T-helper 2 cell (primary cell): ENCODE results near the gene DENND5B.
"Not testable (repeated sequence)": the region's sequence is repeated elsewhere in the genome, so short reads cannot be mapped to it uniquely, and the experiment has no call there.

ENCODE experiments used
- DNase-seq, 5 experiments: peaks; one replicate each; pipeline versions ENCODE4 v3.0.0 to v3.0.0-alpha.2; 2012 to 2022

The DENND5B gene

DNA sequence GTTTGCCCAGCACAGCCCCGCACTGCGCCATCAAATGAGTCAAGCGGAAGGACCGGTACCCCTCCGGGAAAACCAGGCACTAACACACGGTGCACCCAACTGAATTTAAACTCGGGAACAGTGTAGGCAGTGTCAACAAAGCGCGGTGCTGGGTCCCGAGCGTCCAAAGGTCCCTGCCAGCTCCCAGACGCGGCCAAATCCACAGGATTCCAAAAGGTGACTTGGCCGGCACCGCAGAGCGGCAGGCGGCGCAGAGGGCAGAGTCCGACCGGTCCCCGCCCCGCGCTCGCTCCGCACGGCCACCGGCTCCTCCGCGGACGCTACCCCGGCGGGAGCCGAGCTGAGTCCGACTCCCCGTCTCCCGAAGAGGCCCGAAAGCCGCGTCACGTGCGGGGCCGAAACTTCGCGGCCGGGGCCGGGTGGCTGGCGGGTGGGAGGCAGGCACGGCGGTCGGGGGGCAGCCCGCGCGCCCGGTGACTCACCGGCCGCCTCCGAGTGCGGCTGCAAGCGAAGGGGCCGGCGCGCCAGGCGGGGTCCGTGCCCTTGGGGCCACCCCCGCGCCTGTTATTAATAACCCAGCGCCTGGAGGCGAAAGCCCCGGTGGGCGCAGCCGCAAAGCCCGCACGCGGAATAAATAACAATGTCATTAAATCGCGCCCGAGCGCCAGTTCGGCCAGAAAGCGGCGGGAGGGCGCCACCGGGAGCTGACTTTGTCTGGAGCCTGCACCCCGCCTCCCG, 863 bp downstream of the DENND5B start:
- no peak for DNase-seq

DNA sequence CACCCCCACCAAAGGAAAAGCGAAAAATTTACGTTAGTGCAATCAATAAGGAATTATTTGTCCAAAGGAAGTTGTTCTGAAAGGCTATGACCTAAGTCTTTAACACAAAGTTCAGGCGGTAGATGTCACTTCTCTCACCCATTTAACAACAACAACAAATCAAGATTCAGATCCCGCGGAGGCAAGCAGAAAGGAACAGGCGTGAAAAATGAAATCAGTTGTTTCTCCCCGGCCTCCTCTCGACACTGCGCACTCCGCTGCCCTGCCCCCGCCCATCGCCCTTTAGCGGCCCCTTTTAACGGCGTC, 1.4 kb downstream of the DENND5B start:
- peak in 1 of 5 experiments; percentile 25 for DNase-seq

DNA sequence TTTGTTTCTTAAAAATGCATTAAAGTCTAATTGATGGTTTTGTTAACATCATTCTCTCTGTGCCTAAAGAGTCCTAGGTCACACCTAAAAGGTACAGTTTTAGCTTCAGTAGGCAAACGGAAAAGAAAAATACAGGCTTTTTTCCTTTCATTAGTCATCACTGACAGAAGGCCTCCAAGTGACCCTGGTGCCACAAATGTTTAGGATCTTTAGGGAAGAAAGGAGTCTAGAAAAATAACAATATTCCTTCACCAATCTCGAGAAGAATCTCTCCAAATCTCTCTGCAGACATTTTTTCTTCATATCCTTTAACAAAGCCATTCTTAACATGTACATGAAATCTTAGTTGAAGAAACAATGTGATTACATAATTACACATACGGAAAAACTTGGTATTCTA, 2.0 kb downstream of the DENND5B start:
- no peak for DNase-seq

DNA sequence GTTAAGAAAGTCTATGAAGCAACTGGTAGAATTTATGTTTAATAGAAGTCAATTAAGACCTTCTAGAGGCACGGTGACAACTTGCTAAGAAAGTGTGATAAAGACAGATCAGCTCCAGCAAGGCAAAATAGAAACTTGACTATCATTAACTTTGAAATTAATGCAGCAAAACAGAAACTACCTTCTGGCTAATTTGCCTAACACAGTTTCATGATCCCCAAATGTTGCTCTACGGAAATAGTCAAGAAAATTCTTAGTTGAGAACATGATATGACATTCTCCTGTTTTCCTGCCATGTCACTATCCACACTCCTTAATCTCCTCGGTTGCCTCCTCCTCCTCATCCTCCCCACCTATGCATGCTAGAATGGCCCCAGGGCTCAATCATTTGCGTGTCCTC, 4.2 kb downstream of the DENND5B start:
- DNase-seq: no peak

DNA sequence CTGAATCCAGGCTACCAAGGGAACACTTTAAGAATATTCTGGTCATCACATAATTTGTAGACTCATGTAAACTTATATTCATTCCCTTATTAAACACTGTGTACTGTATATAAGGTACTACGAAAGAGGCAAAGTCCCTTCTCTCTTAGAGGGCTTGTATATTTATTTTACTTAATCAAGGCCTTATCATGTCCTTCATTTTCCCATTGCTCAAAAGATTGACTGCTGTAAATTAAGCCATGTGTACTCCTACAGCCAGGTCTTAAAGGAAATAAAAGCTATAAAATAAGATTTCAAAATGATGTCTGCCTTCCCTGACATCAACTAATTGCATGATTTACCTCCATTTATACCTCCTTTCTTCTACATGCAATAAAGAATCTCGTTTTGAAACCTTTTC, 5.0 kb downstream of the DENND5B start:
- DNase-seq: no peak

DNA sequence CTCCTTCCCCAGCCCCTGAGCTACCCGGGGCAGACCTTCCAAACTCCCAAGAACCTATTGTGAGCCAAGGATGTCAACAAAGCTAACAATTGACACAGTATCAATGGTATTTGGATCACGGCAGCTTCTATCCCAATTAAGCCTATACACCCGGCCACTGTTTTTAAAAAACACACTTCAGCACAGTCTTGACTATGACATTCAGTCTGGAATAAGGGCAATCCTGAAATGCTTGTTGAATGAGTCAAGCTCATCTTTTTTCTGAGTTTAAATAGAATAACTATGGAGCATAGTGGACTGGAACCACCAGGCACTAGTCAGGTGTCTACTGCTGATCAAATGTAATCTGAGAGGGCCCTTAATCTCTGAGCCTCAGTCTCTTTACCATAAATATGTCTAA, 5.7 kb downstream of the DENND5B start:
- DNase-seq: no peak

DNA sequence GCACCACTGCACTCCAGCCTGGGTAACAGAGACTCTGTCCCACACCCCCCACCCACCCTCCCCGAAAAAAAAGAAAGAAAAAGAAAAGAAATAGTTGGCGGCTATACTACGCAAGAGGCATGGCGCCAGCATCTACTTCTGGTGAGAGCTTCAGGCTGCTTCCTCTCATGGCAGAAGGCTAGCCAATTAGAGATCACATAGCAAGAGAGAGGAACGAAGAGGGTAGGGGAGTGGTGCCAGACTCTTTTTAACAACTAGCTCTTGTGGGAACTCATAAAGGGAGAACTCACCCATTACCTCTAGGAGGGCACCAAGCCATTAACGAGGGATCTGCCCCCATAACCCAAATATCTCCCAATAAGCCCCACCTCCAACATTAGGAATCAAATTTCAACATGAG, 6.2 kb downstream of the DENND5B start:
- no peak for DNase-seq

DNA sequence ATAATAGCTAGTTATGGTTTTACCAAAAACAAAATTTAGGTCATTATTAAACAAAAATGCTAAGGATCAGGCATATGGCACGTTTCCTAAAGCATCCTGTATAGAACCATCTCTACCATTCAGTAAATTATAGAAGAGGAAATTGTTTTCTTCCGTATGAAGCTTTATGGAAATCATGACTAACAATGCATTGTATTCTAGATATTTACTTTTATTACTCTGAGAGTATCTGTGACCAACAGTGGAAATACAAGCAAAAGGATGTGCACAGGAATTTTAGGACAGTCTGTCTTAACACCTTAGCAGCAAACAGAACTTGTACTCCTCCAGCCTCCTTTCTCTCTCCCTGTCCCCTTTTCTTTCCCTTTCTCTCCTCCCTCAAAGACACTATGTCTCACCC, 7.1 kb downstream of the DENND5B start:
- no peak for DNase-seq

DNA sequence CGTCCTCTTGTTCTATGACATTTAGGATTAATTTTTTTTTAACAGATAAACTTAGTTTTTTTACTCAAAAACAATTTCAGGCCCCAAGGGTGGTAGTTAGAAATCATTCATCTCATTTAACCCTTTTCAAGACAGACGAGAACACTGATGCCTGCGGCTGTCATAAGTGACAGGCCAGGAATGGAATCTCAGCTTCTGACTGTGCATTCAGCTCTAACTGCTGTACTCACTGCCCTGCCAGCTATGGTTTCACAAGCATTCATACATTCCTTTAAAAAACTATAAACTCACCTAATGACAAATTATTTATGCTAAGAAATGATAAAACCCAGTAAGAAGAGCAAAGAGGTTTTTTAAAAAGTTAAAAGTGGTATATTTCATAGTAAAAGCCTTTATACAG, 8.8 kb downstream of the DENND5B start:
- no peak for DNase-seq

DNA sequence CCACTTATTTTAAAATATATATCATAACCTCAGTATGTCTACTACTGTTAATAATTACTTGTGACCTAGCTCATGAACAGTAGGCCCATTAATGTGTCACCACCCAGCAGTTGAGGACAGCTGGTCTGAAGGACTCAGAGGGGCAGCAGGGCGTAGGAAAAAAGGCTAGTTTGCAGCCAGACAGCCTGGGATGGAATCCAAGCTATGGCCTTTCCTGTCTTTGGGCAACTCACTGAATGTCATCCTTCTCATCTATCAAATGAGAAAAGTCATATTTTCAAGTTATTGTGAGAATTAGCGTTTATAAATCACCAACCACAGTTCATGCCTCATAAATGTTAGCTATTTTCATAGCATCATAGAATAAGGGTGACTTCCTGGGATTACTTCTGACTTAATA, 12.3 kb downstream of the DENND5B start:
- DNase-seq: no peak

DNA sequence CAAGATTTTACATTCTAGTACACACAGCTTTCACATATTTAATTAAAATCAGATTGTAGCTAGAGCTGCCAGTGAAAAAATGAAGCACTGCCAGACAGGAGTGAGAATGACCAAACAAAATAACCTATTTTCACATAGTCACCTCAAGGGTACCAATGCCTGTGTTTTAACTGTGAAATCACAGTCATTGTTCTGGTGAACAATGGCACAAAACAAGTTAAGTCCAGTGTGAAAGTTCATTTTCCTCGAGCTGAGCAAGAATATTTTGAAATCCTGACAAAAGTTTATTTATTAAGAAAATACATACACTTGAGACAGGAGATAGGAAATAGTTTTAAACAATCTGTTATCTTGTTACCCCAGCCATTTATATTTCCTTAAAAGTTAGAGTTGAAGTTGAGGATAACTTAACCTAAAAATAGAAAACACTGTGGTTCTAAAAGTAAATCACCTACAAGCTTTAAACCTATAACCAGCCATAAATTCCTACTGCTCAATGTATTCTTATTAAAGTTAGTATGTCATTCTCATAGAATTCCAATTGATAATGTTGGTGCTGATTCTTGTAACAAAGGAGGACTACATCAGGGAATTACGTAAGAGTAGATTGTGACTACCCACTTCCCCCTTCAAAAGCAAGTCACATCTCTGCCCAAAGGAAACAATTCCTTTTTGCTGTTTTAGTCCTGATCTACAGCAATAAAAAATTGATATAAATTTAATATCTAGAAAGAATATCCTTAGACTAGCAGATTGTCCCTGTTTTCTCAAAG, 15.9 kb downstream of the DENND5B start:
- DNase-seq: no peak

DNA sequence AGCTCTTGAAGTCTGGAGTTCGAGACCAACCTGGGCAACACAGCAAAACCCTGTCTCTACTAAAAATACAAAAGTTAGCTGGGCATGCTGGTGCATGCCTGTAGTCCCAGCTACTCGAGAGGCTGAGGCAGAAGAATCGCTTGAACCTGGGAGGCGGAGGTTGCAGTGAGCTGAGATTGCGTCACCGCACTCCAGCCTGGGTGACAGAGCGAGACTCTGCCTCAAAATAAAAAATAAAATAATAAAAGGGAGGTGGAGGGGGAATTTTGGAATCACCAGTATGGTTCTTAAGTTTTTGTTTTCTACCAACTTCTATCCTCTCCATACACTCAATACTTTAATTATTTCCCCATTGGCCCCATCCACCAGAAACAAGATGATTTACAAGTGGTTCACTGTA, 16.6 kb downstream of the DENND5B start:
- not testable (repeated sequence) for DNase-seq

DNA sequence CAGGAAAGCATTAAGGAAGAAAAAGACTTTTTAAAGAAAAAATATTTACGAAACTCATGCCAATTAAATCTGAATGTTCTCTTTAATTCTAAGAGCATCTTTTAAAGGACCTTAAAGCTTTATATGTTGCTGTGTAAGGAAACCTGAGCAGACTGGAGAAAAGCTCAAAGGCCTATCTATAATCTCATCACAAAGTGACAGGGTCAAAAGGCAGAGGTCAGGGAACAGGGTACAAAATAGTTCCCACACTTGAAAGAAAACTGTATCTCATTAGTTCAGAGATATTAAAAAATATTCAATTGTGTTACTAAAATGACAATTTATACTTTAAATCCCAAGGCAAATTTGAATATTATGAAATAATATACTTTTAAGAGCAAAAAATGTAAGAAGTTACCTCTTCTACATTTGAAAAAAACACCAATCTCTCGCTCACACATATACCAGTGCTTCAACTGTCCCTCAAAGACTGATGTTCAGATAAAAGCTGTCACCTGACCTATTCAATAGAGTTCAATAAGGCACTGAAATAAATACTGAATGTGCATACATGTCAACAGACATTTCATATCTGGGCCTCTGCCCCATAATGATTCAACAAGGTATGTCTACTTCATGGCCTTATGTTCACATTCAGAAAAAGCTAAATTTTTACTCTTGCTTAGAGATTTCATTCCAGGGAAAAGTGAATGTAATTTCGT, 17.9 kb downstream of the DENND5B start:
- no peak for DNase-seq

DNA sequence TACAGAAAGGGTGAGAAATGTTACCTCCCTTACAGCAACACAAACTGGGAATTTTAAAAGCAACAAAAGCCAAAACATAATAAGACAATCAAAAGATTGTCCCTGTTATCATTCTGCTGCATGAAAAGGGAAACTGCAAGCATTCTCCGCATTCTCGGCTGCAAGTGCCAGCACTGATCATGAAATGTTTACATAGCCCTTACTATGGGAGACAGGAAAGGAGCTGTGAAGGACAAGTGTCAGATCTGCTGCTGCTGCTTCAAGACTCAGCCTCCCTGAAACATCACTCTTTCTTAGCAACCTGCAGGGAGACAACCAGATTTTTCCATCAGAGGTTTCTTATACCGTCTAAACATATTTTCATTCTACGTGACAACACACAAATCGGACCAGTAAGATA, 20.1 kb downstream of the DENND5B start:
- DNase-seq: no peak

DNA sequence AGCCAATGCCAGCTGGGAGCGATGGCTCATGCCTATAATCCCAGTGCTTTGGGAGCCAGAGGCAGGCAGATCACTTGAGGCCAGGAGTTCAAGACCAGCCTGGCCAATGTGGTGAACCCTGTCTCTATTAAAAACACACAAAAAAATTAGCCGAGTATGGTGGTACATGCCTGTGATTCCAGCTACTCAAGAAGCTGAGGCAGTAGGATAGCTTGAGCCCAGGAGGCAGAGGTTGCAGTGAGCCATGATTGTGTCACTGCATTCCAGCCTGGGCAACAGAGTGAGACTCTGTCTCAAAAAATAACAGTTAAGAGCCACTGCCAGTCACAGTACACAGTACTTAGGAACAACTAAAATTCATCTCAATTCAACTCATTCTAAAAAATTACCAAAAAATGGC, 21.4 kb downstream of the DENND5B start:
- DNase-seq: not testable (repeated sequence)

DNA sequence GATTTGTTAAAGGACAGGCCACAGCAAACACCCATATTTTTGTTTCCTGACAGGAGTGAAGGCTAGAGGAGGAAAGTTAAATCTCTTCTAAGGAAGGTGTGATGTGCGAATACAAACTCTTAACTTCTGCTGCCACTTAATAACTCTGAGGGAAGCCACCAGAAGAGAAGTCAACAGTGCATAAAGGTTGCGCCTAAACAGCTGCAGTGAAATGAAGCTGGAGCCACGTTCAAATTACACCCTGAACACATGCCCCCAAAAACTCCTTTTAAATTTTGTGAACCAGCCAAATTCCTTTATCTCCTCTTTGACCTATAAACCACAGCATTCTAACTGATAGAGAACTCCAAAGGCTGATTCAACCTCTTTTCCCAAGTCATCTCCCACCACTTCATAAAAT, 22.4 kb downstream of the DENND5B start:
- no peak for DNase-seq

DNA sequence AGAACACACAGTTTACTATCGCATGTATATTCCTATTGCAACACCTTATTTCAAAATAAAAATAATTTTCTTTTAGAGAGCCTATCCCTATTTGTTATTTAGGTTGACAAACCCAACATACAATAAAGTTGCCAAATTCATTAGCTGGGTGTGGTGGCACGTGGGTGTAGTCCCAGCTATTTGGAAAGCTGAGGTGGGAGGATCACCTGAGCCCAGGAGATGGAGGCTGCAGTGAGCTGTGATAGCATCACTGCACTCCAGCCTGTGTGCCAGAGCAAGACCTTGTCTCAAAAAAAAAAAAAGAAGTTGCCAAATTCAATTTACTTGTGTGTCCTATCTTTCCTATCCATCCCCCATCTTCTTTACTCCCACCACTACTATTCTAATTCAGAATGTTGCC, 23.9 kb downstream of the DENND5B start:
- no peak for DNase-seq

DNA sequence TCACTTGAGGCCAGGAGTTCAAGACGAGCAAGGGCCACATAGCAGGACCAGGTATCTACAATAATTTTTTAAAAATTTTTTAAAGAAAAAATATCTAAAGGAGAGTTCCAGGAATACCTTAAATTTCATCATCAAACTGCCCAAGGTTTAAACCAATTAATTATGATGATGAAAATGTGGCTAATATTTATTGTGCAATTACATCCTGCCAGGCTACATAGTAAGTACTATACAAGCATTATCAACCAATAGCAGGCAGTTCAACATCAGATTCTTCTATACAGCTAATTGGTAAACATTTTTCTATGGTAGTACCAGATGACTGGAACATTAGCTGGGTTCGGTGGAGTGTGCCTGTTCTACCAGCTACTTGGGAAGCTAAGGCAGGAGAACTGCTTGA, 24.4 kb downstream of the DENND5B start:
- DNase-seq: no peak

DNA sequence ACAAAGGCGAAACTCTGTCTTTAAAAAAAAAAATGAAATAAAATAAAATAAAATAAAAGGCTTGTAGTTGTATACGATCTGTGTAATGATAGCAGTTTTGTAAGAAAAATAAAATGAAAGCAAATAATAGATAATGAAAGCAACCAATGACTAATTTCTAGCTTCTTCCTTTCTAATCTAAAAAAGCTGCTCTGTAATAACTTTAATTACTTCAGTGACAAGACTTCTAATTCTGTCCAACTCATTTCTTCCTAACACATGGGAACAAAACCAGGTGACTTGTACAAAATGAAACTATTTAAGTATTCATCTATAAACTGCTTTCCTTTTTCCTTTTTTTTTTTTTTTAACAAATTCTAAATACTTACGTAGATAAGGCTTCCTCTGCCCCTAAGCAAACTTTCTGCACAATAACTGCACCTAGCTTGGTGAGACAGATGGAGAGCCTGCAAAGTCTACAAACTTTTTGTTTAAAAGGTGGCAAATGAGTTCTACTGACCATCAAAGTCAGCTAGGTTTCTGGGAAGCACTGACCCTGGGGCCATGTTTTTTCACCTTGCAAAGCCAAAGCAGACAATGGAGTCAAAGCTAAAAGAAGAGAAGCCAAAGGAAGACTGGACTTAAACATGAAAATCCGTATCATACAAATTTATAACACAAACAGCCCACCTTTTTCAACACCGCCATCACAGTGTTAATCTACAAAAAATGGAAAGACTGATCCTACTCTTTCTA, 28.2 kb downstream of the DENND5B start:
- DNase-seq: peak in 1 of 5 experiments; percentile 1

DNA sequence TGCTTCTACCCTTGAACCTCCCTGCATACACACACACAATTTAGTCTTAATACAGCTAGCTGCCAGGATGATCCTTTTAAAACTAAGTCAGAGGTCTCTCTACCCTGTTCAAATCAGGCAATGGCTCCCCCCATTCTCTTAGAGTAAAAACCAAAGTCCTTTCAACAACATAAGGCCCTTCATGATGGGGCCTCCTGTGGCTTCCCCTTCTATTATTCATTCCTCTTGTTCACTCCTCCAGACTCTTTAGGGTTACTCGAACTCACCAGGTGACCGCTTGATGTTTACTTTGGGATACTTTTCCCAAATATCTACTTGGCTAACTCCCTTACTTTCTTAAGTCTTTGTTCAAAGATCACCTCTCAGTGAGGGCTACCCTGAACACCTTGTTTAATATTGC, 30.4 kb downstream of the DENND5B start:
- DNase-seq: no peak

DNA sequence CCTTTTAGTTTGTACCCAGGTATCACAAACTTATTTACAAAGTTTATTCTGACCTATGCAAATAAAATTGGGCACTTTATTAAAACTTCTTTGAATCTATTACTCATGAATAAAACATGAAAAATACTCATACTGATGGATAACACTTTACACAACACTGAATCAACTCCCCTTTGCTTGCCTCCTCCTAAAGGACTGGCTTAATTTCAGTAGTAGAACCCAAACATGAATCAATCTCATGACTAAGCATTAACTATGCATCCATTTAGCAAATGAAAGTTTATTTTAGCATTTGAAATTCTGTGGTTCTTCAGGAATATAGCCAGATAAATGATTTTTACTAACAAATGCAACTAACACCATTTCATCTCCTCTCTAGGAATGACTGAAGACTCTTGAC, 32.4 kb downstream of the DENND5B start:
- no peak for DNase-seq

DNA sequence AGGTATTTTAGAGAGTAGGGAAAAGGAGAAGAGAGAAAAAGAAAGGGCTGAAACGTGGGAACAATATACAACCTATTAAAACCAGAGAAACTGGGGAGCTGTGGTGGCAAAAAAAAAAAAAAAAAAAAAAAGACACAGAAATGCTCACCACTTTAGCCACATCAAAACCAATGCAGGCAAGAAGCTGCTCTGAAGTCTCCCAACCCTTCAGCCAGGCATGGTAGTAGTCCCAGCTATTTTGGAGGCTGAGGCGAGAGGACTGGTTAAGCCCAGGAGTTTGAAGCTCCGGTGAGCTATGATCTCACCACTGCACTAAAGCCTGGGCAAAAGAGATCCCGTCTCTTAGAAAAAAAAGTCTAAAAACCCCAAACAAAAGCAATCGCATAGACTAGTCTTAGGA, 33.2 kb downstream of the DENND5B start:
- no peak for DNase-seq

DNA sequence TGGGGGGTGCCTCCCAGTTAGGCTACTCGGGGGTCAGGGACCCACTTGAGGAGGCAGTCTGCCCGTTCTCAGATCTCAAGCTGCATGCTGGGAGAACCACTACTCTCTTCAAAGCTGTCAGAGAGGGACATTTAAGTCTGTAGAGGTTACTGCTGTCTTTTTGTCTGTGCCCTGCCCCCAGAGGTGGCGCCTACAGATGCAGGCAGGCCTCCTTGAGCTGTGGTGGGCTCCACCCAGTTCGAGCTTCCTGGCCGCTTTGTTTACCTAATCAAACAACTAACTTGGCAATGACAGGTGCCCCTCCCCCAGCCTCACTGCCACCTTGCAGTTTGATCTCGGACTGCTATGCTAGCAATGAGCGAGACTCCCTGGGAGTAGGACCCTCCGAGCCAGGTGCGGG, 35.5 kb downstream of the DENND5B start:
- DNase-seq: not testable (repeated sequence)
